GM18526 (cell line): ENCODE measurements around the gene IFT122.

Experiments used
- POLR2A ChIP-seq: IDR thresholded peaks from 3 replicates; pipeline ENCODE4 v1.6.1; 2011; ENCODE audit not compliant: insufficient read length; ENCODE audit errors: extremely low read depth

IFT122 gene

GRCh38 chr3:129428376-129429079, 11.5 kb upstream of the IFT122 start, which contains the start of gene EFCAB12:
TSS of gene EFCAB12 (minus strand) at chr3:129428636. CDS start at chr3:129428488, 148 bp downstream.
- TF ChIP-seq POLR2A: peak; percentile 18

DNA sequence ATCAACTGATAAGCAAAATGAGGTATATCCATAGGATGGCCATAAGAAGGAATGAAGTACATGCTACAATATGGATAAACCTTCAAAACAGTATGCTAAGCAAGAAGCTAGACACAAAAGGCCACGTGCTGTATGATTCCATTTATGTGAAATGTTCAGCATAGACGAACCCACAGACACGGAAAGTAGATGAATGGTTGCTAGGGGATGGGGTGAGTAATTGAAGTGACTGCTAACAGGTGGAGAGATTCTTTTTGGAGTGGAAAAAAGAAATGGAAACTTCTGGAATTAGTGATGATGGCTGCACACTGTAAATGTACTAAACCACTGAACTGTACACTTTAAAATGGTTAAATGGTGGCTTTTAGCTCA, 11.0 kb upstream of the IFT122 start:
- no peak for TF ChIP-seq POLR2A

- no peak for TF ChIP-seq POLR2A
These were observed 10.4 kb upstream of the IFT122 start for GRCh38 chr3:129429602-129430001.

DNA sequence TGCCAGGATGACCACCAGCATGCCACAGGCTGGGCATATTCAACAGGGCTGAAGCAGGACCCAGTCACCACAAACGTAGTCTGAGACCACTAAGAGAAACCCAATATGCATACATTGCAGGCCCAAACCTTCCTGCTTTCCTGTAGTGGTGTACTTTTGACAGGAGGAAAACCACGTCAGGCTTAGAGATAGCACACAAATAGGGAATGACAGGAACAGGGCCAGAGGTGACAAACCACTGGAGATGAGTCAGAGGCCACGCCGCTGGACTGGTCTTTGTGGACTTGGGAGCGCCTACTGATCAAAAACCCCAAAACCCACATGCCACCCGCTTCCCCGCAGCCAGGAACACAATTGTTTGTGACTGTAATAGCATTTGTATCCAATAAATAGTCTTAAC, 8.0 kb upstream of the IFT122 start:
- TF ChIP-seq POLR2A: no peak

GRCh38 chr3:129432671-129433070, 7.4 kb upstream of the IFT122 start:
- TF ChIP-seq POLR2A: no peak

DNA sequence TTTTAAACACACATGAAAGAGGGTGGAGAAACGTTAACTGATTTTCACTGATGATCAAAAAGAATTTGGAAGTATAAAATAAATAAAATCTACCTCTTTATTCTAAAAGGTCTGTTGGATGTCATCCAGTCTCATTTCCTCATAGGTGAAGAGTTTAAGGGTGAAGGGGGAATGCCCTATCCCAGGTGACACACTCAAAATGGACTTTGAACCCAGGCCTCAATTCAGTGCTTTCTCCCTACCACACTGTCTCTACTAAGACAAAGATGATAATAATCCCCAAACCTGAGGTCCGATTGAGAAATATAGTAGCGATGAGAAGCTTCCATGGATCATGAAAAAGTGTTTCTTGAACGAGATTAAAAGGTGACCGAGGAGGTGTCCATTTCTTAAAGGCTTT, 6.5 kb upstream of the IFT122 start:
- TF ChIP-seq POLR2A: no peak

- no peak for TF ChIP-seq POLR2A
These were observed 5.9 kb upstream of the IFT122 start for GRCh38 chr3:129434140-129434539.

DNA sequence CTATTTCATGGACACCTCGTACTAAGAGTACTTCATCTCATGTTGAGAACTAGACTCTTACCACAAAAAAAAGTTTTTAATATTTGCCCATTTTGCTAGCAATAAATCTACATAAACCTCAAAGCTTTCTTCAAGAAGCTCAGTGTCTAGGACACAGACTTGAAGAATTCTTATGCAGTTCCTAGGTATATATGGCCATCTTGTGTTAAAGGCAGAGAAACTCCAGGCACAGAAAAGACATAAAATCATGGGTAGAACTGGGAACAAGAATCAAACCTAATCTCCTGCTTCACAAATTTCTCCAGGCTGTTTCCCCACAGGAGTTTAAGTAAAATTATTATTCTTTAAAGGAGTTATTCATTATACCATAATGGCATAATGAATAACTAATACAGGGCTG, 4.7 kb upstream of the IFT122 start:
- TF ChIP-seq POLR2A: no peak

GRCh38 chr3:129439226-129439816, 703 bp upstream of the IFT122 start:
- no peak for TF ChIP-seq POLR2A

- no peak for TF ChIP-seq POLR2A
These were observed 680 bp downstream of the IFT122 start for GRCh38 chr3:129440618-129441190.

- TF ChIP-seq POLR2A: no peak
These were observed 1.2 kb downstream of the IFT122 start for GRCh38 chr3:129441215-129441614.

- no peak for TF ChIP-seq POLR2A
These were observed 1.8 kb downstream of the IFT122 start for GRCh38 chr3:129441782-129442181.

GRCh38 chr3:129442486-129442885, 2.5 kb downstream of the IFT122 start:
- TF ChIP-seq POLR2A: no peak

DNA sequence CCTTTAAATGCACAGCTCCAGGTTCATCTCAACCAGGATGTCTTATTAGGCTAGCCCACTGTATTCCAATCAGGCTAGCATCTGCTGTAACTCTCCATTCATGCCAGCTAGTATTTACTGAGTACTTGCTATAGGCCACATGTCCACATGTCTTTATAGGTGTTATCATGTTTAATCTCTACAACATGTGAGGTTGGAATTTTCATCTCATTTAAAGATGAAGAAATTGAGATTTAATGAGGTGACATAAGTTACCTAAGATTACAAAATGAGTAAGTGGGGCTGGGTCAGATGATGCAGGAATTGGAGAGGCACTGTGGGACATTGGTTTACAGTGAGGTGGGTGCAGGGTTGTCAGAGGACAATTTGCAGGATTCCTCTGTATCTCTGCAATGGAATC, 2.9 kb downstream of the IFT122 start:
- TF ChIP-seq POLR2A: no peak

- TF ChIP-seq POLR2A: no peak
These were observed 5.4 kb downstream of the IFT122 start for GRCh38 chr3:129445471-129445870.

GRCh38 chr3:129446926-129447325, 6.9 kb downstream of the IFT122 start:
- TF ChIP-seq POLR2A: no peak

GRCh38 chr3:129448186-129448895, 8.3 kb downstream of the IFT122 start:
- no peak for TF ChIP-seq POLR2A
